ENCODE data around the gene KCNT2.

- no peak for TF ChIP-seq CTCF (IDR thresholded peaks at IDR 0.05)
- no peak for TF ChIP-seq POLR2A (IDR thresholded peaks at IDR 0.05)
Measured at GRCh38 chr1:196361112-196361714, 247.0 kb downstream of the KCNT2 start.

Data from esophagus squamous epithelium (tissue), 4 donors.